Gastroesophageal sphincter (tissue), 3 donors: Measurements from ENCODE around the gene NSUN2.

ENCODE experiments used
- EP300 ChIP-seq: sonication (generic); formaldehyde crosslinking; IDR thresholded peaks from one replicate; pipeline ENCODE4 v1.6.1; 2017; ENCODE audit warnings: antibody characterized with exemption, mild to moderate bottlenecking
- POLR2AphosphoS5 ChIP-seq: sonication (generic); formaldehyde crosslinking; IDR thresholded peaks from one replicate; pipeline ENCODE4 v1.6.1; 2017; ENCODE audit warnings: antibody characterized with exemption
- TF ChIP-seq, protein P1 (sequence below), 4 experiments: fragments of 200-600 bp in 2 of 4; fragments of 450-650 bp in 2 of 4; sonication (generic) in 1 of 4; IDR thresholded peaks; one replicate each; pipeline ENCODE4 v1.5.1; 2017 to 2019; ENCODE audit warnings: antibody characterized with exemption in 4 of 4, mild to moderate bottlenecking in 2 of 4, moderate library complexity in 2 of 4

DNA sequence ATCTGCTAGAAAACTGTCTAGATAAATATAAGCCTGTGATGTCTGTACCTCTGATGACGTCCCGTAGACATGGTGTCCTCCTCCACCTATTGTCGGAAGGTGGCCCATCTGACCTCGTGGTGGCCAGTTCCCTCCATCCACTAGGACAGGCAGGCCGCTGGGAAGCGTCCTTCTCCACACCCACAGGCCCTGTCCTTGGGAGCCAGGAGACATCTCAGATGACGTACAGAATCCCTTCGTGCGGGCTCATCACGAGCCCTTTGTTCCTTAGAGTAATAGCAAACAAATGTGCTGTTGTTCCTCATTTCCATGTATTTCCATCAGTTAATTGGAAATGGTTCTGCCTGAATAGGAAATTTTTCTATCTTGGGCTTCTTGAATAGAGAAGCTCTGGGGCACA, 42.0 kb upstream of the NSUN2 start:
- TF ChIP-seq, protein P1, sequence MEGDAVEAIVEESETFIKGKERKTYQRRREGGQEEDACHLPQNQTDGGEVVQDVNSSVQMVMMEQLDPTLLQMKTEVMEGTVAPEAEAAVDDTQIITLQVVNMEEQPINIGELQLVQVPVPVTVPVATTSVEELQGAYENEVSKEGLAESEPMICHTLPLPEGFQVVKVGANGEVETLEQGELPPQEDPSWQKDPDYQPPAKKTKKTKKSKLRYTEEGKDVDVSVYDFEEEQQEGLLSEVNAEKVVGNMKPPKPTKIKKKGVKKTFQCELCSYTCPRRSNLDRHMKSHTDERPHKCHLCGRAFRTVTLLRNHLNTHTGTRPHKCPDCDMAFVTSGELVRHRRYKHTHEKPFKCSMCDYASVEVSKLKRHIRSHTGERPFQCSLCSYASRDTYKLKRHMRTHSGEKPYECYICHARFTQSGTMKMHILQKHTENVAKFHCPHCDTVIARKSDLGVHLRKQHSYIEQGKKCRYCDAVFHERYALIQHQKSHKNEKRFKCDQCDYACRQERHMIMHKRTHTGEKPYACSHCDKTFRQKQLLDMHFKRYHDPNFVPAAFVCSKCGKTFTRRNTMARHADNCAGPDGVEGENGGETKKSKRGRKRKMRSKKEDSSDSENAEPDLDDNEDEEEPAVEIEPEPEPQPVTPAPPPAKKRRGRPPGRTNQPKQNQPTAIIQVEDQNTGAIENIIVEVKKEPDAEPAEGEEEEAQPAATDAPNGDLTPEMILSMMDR (IDR thresholded peaks at IDR 0.05): no peak
- TF ChIP-seq POLR2AphosphoS5 (no peak), EP300 (no peak)
